Limb (tissue), 2 donors: Measurements from ENCODE around the gene SCUBE1.

Experiments
- DNase-seq, 2 donors: peaks; one replicate each; pipeline ENCODE4 v3.0.0-alpha.2; 2016; ENCODE audit errors: extremely low spot score in 2 of 2

SCUBE1 gene

DNA sequence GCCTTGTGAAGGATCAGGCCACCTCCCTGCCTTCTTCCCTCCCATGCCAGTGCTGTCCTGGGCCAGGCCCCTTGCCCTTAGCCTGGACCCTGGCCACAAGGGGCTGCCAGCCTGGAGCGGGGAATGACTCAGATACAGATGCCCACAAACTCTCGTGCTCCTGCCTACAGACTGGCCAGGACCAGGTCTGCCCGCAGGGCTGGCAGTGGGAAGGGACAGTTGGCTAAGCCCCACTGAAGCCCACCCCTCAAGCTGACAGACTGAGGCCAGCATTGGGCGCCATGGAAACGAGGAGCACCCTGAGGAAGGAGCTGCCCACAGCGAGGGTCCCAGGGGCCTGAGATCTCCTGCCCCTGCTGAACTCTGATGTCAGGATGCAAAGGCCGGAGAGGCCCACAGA lies 14.1 kb downstream of the SCUBE1 start:
- no peak for DNase-seq

DNA sequence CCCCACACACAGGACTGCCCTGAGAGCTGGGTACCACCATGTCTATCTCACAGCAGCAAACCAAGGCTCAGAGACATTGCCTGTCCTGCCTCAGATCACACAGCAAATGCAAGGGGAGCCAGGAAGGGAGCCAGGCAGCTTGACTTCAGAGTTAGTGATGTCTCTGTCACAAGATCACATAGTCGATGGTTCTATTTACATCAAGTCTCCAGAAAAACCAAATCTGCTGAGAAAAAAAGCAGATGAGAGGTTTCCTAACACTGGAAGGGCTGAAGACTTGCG lies 16.1 kb downstream of the SCUBE1 start:
- DNase-seq: no peak

DNA sequence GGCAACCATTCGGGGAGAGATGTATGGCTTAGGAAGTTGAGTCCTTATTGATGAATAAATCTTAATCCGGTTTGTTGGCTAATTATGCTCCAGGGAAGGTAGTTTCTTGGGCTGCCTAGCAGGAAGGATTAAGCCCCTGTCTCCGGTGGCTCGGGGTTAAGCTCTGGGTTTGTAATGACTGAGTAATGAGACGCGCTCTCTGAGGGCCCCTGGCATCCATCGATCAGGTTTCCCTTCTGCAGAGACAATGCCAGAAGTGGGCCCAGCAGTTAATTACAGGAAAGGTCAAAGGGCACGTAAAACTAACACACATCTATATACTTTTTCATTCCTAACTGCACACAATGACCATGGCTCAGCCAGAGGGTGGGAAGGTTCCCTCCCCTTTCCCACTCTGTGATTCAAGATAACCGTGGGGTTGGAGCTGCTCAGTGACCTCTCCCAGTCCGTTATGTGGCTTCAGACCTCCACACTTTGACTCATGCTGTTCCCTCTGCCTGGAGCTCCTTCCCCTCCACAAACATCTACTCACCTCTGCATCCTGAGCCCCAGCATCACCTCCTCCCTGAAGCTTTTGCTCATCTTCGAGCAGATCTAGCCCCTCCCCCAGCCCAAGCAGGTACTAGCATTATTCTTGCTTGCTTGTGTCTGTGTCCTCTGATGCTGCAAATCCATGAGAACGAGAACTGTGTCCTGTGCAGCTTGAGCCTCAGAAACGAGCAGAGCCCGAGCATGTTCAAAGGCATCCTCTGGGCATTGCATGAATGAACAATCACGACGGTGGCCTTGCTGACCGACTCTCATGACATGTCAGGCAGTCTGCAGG lies 16.6 kb downstream of the SCUBE1 start:
- DNase-seq: no peak

DNA sequence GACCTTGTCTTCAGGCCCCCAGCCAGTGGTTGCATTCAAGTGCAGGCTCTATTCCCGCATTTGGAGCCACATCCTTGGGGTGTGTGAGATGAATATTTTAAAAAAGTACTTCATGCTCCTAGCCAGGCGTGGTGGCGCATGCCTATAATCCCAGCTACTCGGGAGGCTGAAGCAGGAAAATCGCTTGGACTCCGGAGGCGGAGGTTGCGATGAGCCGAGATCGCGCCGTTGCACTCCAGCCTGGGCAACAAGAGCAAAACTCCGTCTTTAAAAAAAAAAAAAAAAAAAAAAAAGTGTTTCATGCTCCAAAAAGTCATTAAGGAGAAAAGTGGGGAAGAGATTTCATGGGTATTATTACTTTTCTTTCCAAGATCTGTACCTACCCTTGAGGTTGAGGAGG lies 18.0 kb downstream of the SCUBE1 start:
- no peak for DNase-seq

DNA sequence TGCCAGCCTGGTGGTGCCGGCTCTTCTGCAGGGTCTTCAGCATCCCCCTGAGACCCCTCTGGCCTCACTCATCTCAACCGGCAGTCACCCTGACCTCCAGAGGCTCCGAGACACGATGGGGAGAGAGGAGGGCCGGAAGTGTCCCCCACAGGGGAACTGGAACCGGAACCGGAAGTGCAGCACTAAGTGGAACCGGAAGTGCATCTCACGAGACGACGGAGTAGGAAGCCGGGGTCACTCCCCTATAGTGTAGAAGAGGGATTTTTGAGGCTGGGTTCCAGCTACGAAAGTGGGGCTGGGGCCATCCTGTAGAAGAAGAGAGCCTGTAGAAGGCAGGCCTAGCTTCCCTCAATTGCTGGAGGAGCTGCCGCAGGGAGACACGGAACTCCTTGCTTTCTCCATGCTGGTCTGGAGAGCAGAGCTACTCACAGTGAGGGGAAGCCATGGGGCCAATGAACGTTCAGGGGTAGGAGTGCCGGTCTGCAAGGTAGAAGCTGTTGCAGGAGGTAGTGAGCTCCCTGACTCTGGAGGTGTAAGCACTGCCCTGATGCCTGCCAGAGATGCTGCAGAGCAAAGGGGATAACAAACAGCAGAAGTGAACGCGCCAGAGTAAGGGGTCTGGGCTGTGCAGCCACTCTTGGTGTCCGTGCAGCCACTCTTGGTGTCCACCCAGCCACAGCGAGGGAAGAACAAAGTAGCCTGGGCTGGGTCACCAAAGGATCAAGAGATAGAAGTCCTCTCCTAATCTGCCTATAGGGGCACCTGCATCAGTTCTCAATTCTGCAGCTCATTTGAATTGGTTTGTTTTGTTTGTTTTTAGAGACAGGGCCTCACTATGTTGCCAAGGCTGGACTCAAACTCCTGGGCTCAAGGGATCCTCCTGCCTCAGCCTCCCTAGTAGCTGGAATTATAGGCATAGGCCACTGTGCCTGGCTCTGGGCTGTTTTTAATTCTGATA lies 21.9 kb downstream of the SCUBE1 start:
- no peak for DNase-seq

DNA sequence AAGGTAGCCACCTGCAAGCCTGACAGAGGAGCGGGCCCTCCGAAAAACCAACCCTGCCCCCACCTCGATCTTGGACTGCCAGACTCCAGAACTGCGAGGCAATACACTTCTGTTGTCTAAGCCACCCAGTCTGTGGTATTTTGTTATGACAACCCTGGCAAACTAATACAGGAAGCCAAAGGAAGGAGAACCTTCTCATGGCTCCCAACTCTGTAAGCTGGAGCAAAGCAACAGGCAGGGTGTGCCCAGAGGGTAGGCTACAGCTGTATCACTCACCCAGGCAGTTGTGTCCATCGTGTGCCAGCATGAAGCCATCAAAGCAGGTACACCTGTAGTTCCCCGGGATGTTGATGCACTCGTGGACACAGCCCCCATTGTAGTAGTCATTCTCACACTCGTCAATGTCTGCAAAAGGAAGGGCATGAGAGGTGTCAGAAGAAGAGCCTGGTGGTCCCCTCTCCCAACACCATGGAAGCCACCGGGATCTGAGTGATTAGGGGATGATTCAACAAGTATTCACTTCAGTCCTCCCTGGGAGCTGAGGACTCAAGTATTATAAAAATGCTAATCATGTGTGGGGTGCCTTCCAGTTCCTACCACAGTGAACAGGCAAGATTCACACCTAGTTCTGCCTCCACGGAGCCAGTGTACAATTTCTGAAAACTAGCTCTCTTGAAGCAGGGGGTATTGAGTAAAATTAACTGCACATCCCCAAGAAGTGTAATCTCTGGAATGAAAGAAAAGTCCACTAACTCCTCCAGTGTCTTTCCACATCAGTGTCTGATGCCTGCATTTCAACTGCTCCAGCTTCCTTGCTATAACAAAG lies 23.3 kb downstream of the SCUBE1 start:
- DNase-seq: no peak

DNA sequence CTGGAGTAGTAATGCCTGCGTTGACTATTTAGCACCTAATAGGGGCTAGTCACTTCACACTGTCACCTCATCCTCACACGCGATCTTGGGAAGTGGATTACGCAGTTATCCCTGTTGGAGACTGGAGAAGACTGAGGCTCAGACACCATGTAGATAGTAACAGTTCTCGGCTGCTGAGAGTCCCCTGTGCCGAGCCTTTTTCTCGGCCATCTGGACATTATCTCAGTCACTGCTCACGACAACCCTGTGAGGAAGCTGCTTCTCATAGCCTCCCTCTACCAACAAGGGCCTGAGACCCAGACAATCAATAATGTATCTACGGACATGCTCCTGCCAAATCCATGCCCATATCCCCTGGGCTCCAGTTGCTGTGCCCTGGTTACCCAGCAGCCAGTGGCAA lies 25.9 kb downstream of the SCUBE1 start:
- no peak for DNase-seq

DNA sequence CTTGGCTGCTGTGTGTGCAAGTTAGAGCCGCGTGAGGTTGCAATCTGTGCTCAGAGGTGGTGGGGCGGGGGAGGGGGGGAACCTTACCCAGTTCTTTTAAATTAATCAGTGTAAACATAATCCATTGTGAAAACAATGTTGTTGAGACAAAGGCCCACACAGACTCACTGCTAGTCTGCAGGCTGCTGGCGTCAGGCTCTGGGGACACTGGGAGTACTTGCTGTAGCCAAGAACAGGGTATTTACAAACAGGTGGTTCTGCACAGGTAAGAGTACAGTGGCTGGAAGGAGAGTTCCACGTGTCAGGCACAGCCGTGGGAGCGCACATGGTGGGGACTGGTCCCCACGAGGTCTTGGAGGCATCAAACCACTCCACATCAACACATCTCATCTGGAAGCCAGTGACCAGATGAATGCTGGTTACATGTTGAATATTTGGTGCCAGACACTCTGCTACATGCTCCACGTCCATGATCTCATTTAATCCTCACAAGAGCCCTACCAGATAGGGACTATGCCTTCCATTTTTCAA lies 27.4 kb downstream of the SCUBE1 start:
- DNase-seq: no peak

DNA sequence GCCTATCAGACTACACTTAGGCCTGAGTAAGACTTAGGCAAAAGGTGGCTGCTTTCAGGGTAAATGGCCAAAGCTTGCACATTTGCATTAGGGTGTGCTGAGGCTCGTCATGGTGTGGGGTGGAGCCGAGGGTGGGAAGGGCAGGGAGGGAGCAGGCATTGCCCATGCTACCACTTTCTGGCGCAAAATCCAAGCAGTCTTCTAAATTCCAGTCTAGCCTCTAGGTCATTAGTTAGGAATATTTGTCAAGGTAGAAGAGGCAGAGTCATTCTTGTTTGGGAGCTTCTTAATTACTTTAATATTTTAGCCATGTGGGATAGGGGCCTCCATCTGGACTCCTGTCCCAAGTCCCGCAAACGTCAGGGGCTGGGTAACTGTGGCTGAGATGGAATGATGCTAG lies 28.6 kb downstream of the SCUBE1 start:
- DNase-seq: no peak

DNA sequence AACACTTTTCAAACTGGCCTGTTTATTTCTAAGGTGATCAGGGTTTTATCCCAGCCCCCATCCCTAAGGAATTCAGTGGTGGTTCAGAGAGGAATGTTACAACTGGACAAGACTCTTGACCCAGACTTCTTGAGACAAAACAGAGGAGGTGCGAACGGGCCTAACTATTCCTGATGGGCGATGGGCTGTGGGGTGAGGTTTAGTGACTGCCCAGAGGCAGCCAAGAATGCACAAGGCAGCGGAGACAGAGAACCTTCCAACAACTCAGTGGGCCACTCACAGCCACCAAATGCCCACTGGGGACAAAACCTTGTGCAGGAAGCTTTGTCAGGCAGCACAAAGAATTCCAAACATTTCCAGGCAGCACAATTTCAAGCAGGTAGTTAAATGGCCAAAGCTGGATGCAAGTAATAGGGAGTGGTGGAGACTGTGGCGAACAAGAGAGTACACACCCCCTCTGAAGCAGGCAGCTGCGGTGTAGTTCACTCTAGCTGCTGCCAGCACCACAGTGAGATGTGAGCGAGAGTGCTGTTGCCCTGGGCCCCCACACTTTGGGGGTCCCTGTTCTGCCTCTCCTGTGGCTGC lies 29.2 kb downstream of the SCUBE1 start:
- DNase-seq: no peak

DNA sequence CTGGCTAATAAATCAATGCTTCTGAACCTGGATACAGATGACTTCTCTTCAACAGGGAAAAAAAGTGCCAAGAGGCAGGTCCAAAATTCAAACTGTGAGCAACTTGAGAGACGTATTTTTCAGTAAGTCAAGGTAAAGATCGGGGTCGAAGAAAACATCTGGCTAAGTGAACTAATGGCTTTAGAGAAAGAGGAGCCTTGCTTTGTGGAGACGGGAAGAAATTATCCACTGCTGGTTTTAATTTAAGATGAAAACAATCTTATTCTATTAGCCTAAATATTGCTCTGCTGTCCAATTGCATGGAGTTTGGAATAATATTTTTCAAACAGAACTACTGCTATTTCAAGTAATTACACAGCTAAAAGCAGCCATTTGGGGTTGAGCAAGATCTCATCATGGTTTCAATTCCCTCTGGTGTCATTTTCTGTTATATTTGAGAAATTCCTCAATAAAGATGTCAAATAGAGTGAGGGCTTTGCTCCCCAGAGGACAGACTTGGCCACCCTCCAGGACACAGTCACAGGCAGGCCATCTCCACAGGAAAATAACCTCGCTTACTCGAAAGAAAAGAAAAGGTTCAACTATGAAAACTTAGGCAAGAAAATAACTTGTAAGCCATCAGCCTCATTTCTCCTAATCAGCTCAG lies 29.8 kb downstream of the SCUBE1 start:
- peak; percentile 21 to 69 for DNase-seq

DNA sequence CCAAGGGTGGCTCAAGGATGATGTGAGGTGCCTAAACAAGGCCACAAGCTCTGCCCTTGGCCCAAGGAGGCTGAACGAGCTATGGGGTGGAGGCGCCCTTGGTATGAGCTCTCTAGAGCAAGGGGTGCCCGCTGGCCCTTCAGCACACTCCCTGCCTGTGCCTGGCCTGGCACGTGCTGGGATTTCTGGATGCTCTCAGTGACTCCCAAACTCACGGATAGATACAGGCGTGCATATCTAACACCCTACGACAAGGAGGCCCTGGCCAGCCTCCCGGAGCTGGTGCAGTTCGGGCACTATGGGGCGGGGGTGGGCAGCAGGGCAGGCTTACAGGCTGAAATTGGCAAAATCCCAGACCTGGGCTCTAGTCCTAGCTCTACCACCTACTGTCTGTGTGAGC lies 30.6 kb downstream of the SCUBE1 start:
- DNase-seq: no peak

DNA sequence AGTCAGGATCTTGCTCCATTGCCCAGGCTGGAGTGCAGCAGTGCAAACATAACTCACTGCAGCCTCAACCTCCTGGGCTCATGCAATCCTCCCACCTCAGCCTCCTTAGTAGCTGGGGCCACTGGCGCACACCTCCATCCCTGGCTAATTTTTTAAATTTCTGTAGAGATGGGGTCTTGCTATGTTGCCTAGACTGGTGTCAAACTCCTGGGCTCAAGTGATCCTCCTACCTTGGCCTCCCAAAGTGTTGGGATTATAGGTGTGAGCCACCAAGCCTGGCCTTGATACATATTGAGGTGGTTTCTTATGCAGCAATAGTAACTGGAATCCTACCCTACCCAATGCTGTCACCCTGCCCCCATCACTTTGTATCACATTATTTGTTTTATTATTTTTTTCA lies 32.4 kb downstream of the SCUBE1 start:
- no peak for DNase-seq

DNA sequence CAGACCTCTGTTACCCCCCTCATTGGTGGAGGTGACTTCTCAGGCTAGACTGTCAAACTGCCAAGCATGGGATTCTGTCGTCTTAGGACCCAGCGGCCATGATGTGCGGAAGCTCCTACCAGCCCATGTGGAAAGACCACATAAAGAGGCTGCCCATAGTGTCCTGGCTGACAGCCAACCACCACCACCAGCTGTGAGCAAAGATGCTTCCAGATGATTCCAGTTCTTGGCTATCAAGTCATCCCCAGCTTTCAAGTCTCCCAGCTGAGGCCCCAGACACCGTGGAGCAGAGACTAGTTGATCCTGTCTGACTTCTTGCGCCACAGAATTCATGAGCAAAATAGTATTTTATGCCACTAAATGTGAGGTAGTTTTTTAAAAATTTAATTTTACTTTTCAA lies 32.9 kb downstream of the SCUBE1 start:
- peak in 1 of 2 donors; percentile 40 for DNase-seq

DNA sequence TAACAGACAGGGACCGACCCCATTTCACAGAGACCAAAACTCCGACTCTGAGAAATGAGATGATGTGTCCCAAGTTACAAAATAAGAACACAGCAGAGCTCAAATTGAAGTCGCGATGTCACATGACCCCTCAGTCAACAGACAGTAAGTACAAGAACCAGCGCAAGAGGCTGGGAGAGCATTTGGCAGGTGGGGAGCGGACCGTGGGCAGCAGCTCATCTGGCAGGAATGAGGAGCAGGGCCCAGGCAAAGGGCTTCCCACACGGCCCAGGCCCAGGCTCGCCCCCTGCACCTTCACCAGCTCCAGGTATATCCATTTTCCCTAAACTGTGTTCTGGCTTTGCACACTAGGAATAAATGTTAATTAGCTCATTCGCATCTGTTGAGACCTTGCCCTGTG lies 34.3 kb downstream of the SCUBE1 start:
- no peak for DNase-seq

DNA sequence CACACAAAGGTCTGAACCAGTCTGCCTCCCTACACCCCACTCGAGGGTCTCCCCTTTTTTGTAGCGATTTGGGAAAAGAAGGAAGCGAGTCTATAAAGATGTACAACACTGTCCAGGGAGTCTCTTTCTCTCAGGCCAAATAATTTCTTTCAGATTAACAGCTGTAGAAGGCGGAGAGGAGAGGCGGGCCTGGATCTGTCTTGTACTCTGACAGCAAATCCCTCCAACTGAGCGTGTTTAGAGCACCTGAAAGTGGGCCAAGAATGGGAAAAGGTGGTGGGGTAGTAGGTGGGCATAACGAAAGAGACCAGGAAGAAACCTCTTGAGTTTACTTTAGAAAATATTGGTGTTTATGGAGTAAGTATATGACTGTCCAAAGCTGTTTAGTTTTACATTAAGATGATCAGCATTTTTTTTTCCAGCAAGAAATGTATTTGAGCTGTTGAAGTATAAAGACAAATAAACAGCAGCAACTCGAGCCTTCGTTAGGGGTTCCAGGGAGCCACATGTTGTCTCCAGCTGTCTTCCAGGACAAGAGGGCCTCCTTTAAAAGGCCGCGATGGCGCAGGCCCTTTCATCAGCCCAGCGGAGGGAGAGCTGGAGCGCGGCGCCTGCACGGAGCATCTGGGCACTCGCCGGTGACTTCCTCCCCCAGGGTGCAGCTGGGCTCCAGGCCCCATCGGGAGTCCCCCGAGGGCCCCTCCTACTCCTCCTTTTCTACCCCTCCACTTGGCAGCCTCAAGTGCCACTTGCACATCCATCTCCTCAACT lies 34.9 kb downstream of the SCUBE1 start:
- peak in 1 of 2 donors; percentile 13 for DNase-seq

DNA sequence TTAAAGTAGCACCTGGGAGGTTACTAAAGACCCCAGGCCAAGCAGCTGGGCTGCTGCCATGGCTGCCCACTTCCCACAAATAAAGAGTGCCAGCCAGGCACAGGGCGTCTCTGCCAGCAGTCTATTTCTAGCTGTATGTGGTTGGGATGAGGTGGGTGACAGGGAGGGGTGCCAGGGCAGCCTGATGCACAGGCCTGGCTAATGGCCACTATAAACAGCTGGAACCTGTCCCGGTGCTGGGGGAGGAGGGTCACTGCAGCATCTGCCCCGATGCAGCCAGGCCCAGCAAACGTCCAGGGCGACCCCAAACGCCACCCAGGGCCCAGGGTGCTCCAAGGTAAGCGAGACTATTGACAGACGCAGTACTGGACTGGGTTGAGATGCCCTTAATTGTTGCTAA lies 37.4 kb downstream of the SCUBE1 start:
- DNase-seq: no peak

DNA sequence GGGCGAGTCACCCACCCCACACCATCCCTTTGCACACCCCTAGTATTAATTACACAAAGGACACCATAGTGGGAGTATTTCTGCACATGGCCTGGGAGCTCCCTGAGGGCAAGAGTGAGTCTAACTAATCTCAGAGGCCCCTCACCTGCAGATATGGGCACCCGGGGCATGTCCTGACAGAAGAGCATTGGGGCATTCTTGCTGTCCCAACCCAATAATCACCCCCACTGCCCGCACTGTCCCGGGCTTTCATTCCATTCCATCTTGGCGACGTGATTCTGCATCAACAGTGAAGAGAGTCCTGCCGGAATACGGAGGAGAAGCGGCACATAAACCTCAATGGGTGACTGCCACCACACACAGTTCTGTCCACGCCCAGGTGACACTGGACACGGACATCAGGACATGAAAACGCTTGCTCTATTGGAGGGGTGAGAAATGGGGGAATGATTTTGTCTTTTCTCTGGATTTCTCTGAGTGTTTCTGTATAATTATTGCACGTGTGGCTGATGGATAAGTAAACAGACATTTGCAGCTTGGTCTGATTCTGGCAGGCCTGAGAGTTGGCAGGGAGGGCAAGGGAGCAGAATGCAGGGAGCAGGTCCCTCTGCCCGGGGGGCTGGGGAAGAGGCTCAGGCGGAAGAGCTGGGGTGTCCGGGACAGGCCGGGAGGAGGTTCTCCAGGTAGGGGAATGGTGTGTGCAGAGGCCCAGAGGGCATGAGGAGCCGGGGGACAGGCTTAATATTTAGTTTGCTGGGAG lies 38.2 kb downstream of the SCUBE1 start:
- DNase-seq: no peak

DNA sequence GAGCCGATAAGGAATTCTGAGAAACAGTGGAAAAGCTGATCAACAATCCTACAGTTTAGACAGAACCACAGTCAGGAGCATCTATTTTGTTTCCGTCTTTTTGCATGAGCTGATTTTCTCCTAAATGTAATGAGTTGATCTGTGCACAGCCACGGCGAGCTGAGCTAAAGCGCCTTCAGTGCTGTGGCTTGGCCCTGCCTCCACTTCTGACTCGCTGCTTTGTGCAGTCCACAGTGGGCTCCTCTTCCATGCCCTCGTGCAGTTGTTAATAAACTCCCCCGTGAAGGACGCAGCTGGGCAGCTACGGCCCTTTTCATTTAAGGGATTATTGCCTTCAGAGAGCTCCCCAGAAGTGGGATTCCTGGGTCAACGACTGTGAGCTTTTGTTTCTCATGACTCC lies 39.4 kb downstream of the SCUBE1 start:
- no peak for DNase-seq
